CD4-positive, CD25-positive, alpha-beta regulatory T cell (primary cell): ENCODE measurements around the gene ANKRD2. TPM values are rescaled to one million over a fixed set of nuclear protein-coding genes. Genes with fewer than 3 reads are reported as not detected.

Experiments used
- ATAC-seq, 2 donors: fragments of 150-1000 bp; cut with Tn5 transposase; one replicate each; pipeline ENCODE4 v1.10.0; 2021; ENCODE audit warnings: low read depth in 2 of 2, moderate number of reproducible peaks in 2 of 2, moderate library complexity in 1 of 2
- DNase-seq, 3 donors: peaks; one replicate each; pipeline versions ENCODE4 v3.0.0 to v3.0.0-alpha.2; 2012 to 2022; ENCODE audit warnings: mixed read lengths in 1 of 3
- H3K27ac ChIP-seq: one replicate; pipeline ENCODE4 v1.7.0; 2013; ENCODE audit warnings: mild to moderate bottlenecking, low read length; ENCODE audit not compliant: insufficient read depth, poor library complexity, severe bottlenecking
- H3K27me3 ChIP-seq: one replicate; pipeline ENCODE4 v1.7.0; 2013; ENCODE audit warnings: low read length; ENCODE audit not compliant: control insufficient read depth, insufficient read depth
- H3K36me3 ChIP-seq: one replicate; pipeline ENCODE4 v1.7.0; 2013; ENCODE audit warnings: mild to moderate bottlenecking, low read length, moderate library complexity; ENCODE audit not compliant: control insufficient read depth, insufficient read depth
- H3K4me1 ChIP-seq: 2 replicates; pipeline ENCODE4 v1.7.0; 2013; ENCODE audit warnings: mild to moderate bottlenecking, low read length; ENCODE audit not compliant: insufficient read depth, control insufficient read depth, poor library complexity, severe bottlenecking
- H3K4me3 ChIP-seq: one replicate; pipeline ENCODE4 v1.7.0; 2013; ENCODE audit warnings: low read depth, mild to moderate bottlenecking, low read length, moderate library complexity
- H3K9me3 ChIP-seq, 2 experiments: 1 replicate in 1 of 2; 2 replicates in 1 of 2; pipeline ENCODE4 v1.7.0; 2013; ENCODE audit warnings: low read length in 2 of 2, mild to moderate bottlenecking in 1 of 2, moderate library complexity in 1 of 2; ENCODE audit not compliant: control insufficient read depth in 2 of 2
- H3K27ac Mint-ChIP-seq, 3 donors: one replicate each; pipeline ENCODE4 v1.8.0; 2020 to 2022; ENCODE audit warnings: mild to moderate bottlenecking in 3 of 3, mixed read lengths in 3 of 3, moderate library complexity in 2 of 3
- H3K27me3 Mint-ChIP-seq: one replicate; pipeline ENCODE4 v1.8.0; 2022; ENCODE audit warnings: mild to moderate bottlenecking, mixed read lengths
- H3K36me3 Mint-ChIP-seq: one replicate; pipeline ENCODE4 v1.8.0; 2020; ENCODE audit warnings: mixed read lengths
- H3K4me1 Mint-ChIP-seq, 4 donors: one replicate each; pipeline ENCODE4 v1.8.0; 2020 to 2022; ENCODE audit warnings: mixed read lengths in 4 of 4, mild to moderate bottlenecking in 1 of 4
- H3K4me3 Mint-ChIP-seq, 4 donors: one replicate each; pipeline ENCODE4 v1.8.0; 2020 to 2022; ENCODE audit warnings: mild to moderate bottlenecking in 4 of 4, mixed read lengths in 4 of 4, moderate library complexity in 3 of 4
- H3K9me3 Mint-ChIP-seq, 7 donors: one replicate each; pipeline ENCODE4 v1.8.0; 2020 to 2022; ENCODE audit warnings: mixed read lengths in 7 of 7, mild to moderate bottlenecking in 3 of 7, moderate library complexity in 2 of 7
- polyA plus RNA-seq, 4 donors: library from polyadenylated mRNA; unstranded; fragments of 300-500 nt; fragmentation: Illumina TruSeq; gene quantifications; one replicate each; pipeline ENCODE4 v1.2.3, GENCODE V29; 2021
- total RNA-seq: library from RNA; stranded (reverse); gene quantifications from one replicate; pipeline ENCODE4 v1.2.3, GENCODE V29; 2022

ANKRD2 gene
- total and polyA plus RNA-seq, 5 donors from 2014 or later, result not detected

DNA sequence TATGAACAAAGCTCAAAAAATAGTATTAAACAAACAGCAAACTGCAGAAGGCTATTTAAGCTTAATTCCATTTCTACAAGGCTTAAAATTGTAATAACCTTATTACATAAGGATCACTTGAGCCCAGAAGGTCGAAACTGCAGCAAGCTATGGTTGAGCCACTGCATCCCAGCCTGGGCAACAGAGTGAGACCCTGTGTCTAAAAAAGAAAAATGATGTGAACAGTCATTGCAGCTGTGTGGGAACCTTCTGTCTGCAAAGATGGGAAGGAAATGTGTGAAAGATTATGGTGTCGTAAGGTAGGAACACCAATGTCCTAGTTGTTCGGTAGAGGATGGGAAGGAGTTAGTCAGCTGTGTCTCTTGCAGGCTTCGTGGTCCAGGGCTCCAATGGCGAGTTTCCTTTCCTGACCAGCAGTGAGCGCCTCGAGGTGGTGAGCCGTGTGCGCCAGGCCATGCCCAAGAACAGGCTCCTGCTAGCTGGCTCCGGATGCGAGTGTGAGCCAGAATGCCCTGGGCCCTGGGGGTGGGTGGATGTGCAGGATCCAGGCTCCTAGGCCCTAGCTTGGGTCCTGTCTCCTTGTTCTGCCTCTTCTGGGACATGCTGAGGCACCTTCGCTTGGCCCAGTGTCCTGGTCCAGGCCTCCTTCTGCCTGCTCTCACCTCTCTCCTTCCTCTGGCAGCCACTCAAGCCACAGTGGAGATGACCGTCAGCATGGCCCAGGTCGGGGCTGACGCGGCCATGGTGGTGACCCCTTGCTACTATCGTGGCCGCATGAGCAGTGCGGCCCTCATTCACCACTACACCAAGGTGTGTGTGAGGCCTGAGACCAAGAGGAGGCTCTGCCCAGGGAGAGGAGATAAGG, 26.1 kb downstream of the ANKRD2 start:
- no peak overlapping the region for H3K4me3 Mint-ChIP-seq
- no peak for DNase-seq
- no peaks in the 10 kb centered on the region for H3K27me3 ChIP-seq

DNA sequence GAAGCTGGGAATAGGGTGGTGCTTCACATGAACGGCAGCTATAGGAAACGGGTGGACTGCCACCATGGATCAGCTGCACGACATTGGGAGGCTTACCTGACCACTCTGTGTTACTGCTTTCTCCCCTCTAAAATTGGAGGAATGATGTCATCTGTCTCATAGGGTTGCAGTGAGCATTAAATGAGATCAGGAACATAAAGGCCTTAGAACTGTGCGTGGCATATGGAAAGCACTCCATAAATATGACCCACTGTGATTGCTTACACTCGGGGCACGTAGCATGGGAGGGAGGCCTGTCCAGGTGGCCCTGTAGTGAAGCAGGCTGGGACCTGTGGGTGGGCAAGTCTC, 26.7 kb downstream of the ANKRD2 start:
- H3K27me3 Mint-ChIP-seq, result no peaks in the 10 kb centered on the region
- no peaks in the 10 kb centered on the region for H3K27me3 ChIP-seq
- no peaks in the 10 kb centered on the region for H3K9me3 ChIP-seq
- H3K36me3 ChIP-seq, result no peaks in the 10 kb centered on the region
- peaks cover 0 to 1% (median 0%) of the 10 kb centered on the region in 7 donors for H3K9me3 Mint-ChIP-seq
- H3K4me3 Mint-ChIP-seq, result no peak overlapping the region
- H3K27ac ChIP-seq, result no peak overlapping the region
- H3K36me3 Mint-ChIP-seq, result no peaks in the 10 kb centered on the region
- DNase-seq (no peak), ATAC-seq (no peak)
- no peak overlapping the region for H3K4me3 ChIP-seq
- H3K4me1 ChIP-seq, result no peaks in the 10 kb centered on the region
- H3K4me1 Mint-ChIP-seq, result peaks cover 0 to 5% (median 0%) of the 10 kb centered on the region in 4 donors
- peak overlapping the region in 1 of 3 donors; percentile 15 for H3K27ac Mint-ChIP-seq

More for the DNA sequence above, 26.1 kb downstream of the ANKRD2 start:
- no peaks in the 10 kb centered on the region for H3K36me3 ChIP-seq
- no peak overlapping the region for H3K27ac ChIP-seq
- peaks cover 0 to 5% (median 0%) of the 10 kb centered on the region in 4 donors for H3K4me1 Mint-ChIP-seq
- H3K27me3 Mint-ChIP-seq, result no peaks in the 10 kb centered on the region
- H3K36me3 Mint-ChIP-seq, result no peaks in the 10 kb centered on the region
- no peaks in the 10 kb centered on the region for H3K9me3 ChIP-seq
- H3K9me3 Mint-ChIP-seq, result peaks cover 0 to 1% (median 0%) of the 10 kb centered on the region in 7 donors
- no peak for ATAC-seq
- H3K27ac Mint-ChIP-seq, result no peak overlapping the region
- H3K4me1 ChIP-seq, result no peaks in the 10 kb centered on the region
- no peak overlapping the region for H3K4me3 ChIP-seq

DNA sequence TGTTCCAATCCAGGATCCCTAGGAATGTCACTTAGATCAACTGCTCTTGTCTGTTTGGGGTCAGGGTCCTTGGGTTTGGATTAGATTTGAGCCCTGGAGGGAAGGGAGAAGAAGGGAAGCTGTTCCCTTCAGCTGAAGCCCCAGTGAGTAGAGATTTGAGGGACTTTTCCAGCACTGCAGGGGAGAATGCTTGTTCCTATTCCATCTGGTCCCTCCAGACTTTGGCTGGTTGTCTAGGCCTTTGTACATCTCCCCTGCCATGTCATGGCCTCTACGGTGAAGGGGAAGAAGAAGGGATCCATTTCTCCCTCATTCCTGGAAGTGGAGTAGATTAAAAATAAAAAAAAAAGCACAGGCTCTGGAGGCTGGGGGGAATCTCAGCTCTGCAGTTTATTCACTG, 28.0 kb downstream of the ANKRD2 start:
- ATAC-seq, result no peak
- Mint-ChIP-seq H3K36me3 (no peaks in the 10 kb centered on the region), H3K9me3 (peaks cover 0 to 1% (median 0%) of the 10 kb centered on the region in 7 donors)

DNA sequence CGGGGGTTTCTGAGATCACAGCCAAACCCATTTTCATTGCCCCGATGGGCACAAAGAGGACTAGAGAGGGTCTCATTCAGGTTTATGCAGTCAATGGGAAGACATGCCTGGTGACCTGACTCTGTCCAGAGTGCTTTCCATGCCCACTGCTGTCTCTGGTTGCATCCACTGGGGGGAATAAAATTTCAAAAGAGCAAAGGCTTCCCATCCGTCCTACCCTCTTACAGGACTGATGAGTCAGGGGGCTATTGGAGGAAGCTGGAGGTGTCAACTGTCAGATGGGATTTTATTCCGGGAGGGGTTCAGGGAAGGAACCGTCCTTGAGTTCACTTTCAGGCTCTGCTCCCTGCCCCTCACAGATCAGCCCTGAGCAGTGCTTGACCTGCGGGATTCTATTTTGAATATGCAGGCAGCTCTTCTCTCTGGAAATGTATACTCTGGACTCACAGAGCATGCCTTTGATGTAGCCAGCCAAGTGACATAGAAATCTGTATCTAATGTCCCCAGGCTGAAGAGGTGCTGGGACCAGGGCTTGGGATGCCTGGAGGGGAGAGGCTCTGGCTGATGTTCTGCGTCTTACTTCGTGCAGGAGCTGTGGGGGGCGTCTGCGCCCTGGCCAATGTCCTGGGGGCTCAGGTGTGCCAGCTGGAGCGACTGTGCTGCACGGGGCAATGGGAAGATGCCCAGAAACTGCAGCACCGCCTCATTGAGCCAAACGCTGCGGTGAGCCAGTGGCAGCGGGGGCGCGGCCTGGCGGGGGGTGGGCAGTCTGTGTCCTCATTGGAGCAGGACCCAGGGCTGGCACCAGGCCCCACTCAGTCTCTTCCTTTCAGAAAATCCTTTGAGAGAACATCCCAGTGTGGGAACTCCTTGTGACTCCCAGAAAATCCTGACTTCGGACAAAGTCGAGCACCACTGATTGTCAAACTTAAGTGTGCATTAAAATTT, 29.0 kb downstream of the ANKRD2 start:
- no peaks in the 10 kb centered on the region for H3K4me1 Mint-ChIP-seq
- H3K9me3 ChIP-seq, result no peaks in the 10 kb centered on the region
- ATAC-seq, result no peak
- H3K27ac Mint-ChIP-seq, result no peak overlapping the region
- peaks cover 0 to 1% (median 0%) of the 10 kb centered on the region in 7 donors for H3K9me3 Mint-ChIP-seq
- H3K4me1 ChIP-seq, result no peaks in the 10 kb centered on the region
- H3K27me3 ChIP-seq, result no peaks in the 10 kb centered on the region
- no peak overlapping the region for H3K27ac ChIP-seq
- H3K36me3 Mint-ChIP-seq, result no peaks in the 10 kb centered on the region
- H3K4me3 ChIP-seq, result no peak overlapping the region
- DNase-seq, result no peak
- H3K4me3 Mint-ChIP-seq, result no peak overlapping the region
- no peaks in the 10 kb centered on the region for H3K36me3 ChIP-seq
- peaks cover 4% of the 10 kb centered on the region for H3K27me3 Mint-ChIP-seq

More for the DNA sequence above, 28.0 kb downstream of the ANKRD2 start:
- no peaks in the 10 kb centered on the region for H3K9me3 ChIP-seq
- peaks cover 0 to 4% (median 0%) of the 10 kb centered on the region in 4 donors for H3K4me1 Mint-ChIP-seq
- peaks cover 3% of the 10 kb centered on the region for H3K27me3 Mint-ChIP-seq
- no peak overlapping the region for H3K4me3 ChIP-seq
- H3K27ac ChIP-seq, result no peak overlapping the region
- no peaks in the 10 kb centered on the region for H3K36me3 ChIP-seq
- H3K27ac Mint-ChIP-seq, result no peak overlapping the region
- no peak for DNase-seq
- no peaks in the 10 kb centered on the region for H3K27me3 ChIP-seq
- no peak overlapping the region for H3K4me3 Mint-ChIP-seq
- H3K4me1 ChIP-seq, result no peaks in the 10 kb centered on the region

DNA sequence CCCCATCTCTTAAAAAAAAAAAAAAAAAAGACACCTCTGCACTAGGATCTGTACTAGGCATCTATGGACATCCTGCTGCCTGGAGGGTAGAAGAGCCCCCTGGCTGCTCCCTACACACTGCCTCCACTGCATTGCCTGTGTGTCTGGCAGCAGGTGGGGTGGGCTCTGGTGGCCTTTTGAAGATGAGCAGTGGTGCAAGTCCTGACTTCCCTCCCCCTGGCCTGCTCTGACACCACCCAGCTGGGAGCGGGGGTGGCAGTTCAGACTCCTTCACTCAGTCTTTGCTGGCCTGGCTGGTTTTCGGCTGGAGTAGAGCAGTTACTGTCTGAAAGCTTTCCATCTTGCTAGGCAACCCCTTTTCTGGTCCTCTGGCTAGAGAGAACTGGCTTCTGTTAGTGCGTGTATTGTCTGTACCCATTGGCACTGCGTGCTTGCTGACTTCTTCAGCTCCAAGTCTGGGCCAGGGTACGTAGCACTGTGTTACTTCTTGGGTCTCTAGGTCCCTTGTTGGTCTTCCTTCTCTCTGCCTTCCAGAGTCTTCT, 34.6 kb downstream of the ANKRD2 start:
- Mint-ChIP-seq H3K27me3 (peaks cover 10% of the 10 kb centered on the region), H3K4me1 (no peaks in the 10 kb centered on the region), H3K9me3 (no peaks in the 10 kb centered on the region), H3K27ac (peak overlapping the region in 1 of 3 donors; percentile 14), H3K4me3 (no peak overlapping the region), H3K36me3 (no peaks in the 10 kb centered on the region)
- DNase-seq, result no peak
- Histone ChIP-seq H3K36me3 (no peaks in the 10 kb centered on the region), H3K4me1 (no peaks in the 10 kb centered on the region), H3K27me3 (no peaks in the 10 kb centered on the region), H3K4me3 (no peak overlapping the region), H3K9me3 (no peaks in the 10 kb centered on the region), H3K27ac (no peak overlapping the region)
- ATAC-seq, result no peak

DNA sequence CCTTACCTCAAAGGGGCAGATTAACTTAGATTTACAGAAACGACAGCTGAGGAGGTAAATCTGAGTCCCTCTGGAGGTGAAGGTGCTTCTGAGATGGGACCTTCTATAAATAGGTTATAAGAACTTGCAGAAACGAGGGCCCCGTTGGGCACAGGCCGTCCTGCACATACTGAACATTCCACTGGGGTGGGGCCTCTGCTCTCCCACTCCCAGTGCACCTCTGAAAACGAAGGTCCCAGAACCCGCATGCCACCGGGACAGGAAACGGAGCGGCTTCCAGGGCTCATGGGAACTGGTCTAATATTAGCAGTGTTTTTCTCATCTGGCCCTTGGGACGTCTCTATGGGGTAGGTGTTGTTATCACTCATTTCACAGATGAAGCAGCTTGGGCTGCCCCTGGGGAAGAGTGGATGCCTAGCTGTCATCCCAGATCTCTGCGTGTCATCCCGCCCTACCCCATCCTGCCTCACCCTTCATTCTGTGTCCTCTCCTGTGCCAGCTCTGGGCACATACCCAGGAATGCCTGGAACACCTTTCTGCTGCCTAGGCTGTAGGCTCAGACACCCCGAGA, 36.5 kb downstream of the ANKRD2 start:
- H3K4me3 ChIP-seq, result no peak overlapping the region
- no peaks in the 10 kb centered on the region for H3K9me3 Mint-ChIP-seq
- H3K9me3 ChIP-seq, result no peaks in the 10 kb centered on the region
- H3K36me3 ChIP-seq, result no peaks in the 10 kb centered on the region
- no peak for DNase-seq
- peaks cover 10% of the 10 kb centered on the region for H3K27me3 Mint-ChIP-seq
- H3K4me3 Mint-ChIP-seq, result no peak overlapping the region
- no peak for ATAC-seq
- no peak overlapping the region for H3K27ac ChIP-seq
- no peaks in the 10 kb centered on the region for H3K4me1 ChIP-seq
- H3K27ac Mint-ChIP-seq, result no peak overlapping the region
- H3K36me3 Mint-ChIP-seq, result no peaks in the 10 kb centered on the region
- no peaks in the 10 kb centered on the region for H3K4me1 Mint-ChIP-seq
- H3K27me3 ChIP-seq, result no peaks in the 10 kb centered on the region

DNA sequence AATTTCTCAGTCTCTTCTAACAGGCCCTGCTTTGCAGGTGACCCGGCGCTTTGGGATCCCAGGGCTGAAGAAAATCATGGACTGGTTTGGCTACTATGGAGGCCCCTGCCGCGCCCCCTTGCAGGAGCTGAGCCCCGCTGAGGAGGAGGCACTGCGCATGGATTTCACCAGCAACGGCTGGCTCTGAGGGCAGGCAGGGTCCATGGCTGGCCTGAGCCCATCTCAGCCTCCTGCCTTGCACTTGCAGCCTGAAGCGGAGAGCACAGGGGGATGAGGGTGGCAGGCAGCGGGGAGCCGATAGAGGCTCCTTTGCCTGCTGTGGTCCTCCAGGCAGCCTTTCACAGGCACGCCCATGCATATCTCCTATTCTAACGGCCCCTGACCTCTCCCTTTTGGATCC, 38.9 kb downstream of the ANKRD2 start:
- no peaks in the 10 kb centered on the region for H3K36me3 ChIP-seq
- H3K9me3 ChIP-seq, result no peaks in the 10 kb centered on the region
- H3K27me3 Mint-ChIP-seq, result peaks cover 6% of the 10 kb centered on the region
- no peaks in the 10 kb centered on the region for H3K27me3 ChIP-seq
- H3K4me1 Mint-ChIP-seq, result no peaks in the 10 kb centered on the region
- H3K36me3 Mint-ChIP-seq, result peaks cover 5% of the 10 kb centered on the region
- H3K27ac ChIP-seq, result no peak overlapping the region
- H3K4me3 Mint-ChIP-seq, result no peak overlapping the region
- no peaks in the 10 kb centered on the region for H3K9me3 Mint-ChIP-seq
- ATAC-seq (no peak), DNase-seq (no peak)
- H3K4me1 ChIP-seq, result no peaks in the 10 kb centered on the region
- no peak overlapping the region for H3K27ac Mint-ChIP-seq
- no peak overlapping the region for H3K4me3 ChIP-seq
